Stimulated activated naive B cell treated with anti-CD40 and anti-IgM and Interleukin-4, amounts not matched to agents 10 μg/mL and 1 μg/mL and 100 μg/mL, for 72 hours (primary cell): ENCODE data around the gene FOXD2.
A peak's percentile ranks its signal among the peaks of the same experiment; 100 is the strongest.

Source experiments
- ATAC-seq, 2 donors: fragments of 150-1000 bp; cut with Tn5 transposase; replicated peaks; 2 replicates each; pipeline ENCODE4 v1.10.0; 2021; ENCODE audit warnings: moderate library complexity in 1 of 2
- DNase-seq: peaks from one replicate; pipeline ENCODE4 v3.0.0; 2021
- H3K27ac Mint-ChIP-seq: one replicate; pipeline ENCODE4 v1.8.0; 2022; ENCODE audit warnings: mild to moderate bottlenecking, mixed read lengths
- H3K27me3 Mint-ChIP-seq, 2 donors: one replicate each; pipeline ENCODE4 v1.8.0; 2022; ENCODE audit warnings: mixed read lengths in 2 of 2
- H3K36me3 Mint-ChIP-seq, 2 donors: one replicate each; pipeline ENCODE4 v1.8.0; 2022; ENCODE audit warnings: mixed read lengths in 2 of 2, mild to moderate bottlenecking in 1 of 2
- H3K4me1 Mint-ChIP-seq, 2 donors: one replicate each; pipeline ENCODE4 v1.8.0; 2022; ENCODE audit warnings: mixed read lengths in 2 of 2, mild to moderate bottlenecking in 1 of 2
- H3K4me3 Mint-ChIP-seq, 2 donors: one replicate each; pipeline ENCODE4 v1.8.0; 2022; ENCODE audit warnings: mild to moderate bottlenecking in 2 of 2, mixed read lengths in 2 of 2, moderate library complexity in 1 of 2
- H3K9me3 Mint-ChIP-seq, 2 donors: one replicate each; pipeline ENCODE4 v1.8.0; 2022; ENCODE audit warnings: mixed read lengths in 2 of 2, mild to moderate bottlenecking in 1 of 2

The FOXD2 gene

DNA sequence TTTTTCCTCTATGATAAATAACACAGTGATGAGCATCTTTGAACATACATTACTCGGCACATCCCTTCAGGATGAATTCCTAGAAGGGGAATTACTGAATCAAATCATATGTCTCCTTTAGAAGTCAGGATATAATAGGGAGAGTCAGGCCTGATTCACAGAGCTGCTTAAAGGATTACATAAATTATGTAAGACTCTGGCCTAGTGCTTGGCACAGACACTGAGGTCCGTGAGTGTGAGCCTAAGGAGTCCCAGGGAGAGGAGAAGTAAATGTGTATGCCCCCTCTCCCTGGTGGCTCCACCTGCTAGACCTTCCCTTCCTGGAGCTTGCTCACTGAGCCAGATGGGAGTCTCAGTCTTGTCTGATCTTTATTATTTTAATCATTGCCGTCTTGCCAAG, 30.4 kb upstream of the FOXD2 start:
- H3K27ac Mint-ChIP-seq: no peak overlapping the region
- DNase-seq: no peak
- H3K27me3 Mint-ChIP-seq: peaks cover 26 to 32% of the 10 kb centered on the region in 2 donors
- no peaks in the 10 kb centered on the region for H3K9me3 Mint-ChIP-seq
- ATAC-seq: no peak
- no peak overlapping the region for H3K4me3 Mint-ChIP-seq
- H3K4me1 Mint-ChIP-seq: no peaks in the 10 kb centered on the region
- no peaks in the 10 kb centered on the region for H3K36me3 Mint-ChIP-seq

- Mint-ChIP-seq H3K9me3 (no peaks in the 10 kb centered on the region), H3K27me3 (peaks cover 40 to 41% of the 10 kb centered on the region in 2 donors), H3K27ac (no peak overlapping the region), H3K4me3 (no peak overlapping the region), H3K36me3 (no peaks in the 10 kb centered on the region), H3K4me1 (no peaks in the 10 kb centered on the region)
- no peak for ATAC-seq
- DNase-seq: no peak
Measured at GRCh38 chr1:47409311-47410067, 28.4 kb upstream of the FOXD2 start.

- DNase-seq (no peak), ATAC-seq (no peak)
- H3K27me3 Mint-ChIP-seq: peaks cover 40 to 42% of the 10 kb centered on the region in 2 donors
- no peaks in the 10 kb centered on the region for H3K36me3 Mint-ChIP-seq
- H3K4me3 Mint-ChIP-seq: no peak overlapping the region
- no peaks in the 10 kb centered on the region for H3K4me1 Mint-ChIP-seq
- no peaks in the 10 kb centered on the region for H3K9me3 Mint-ChIP-seq
- no peak overlapping the region for H3K27ac Mint-ChIP-seq
Measured at GRCh38 chr1:47410068-47410455, 27.8 kb upstream of the FOXD2 start.

DNA sequence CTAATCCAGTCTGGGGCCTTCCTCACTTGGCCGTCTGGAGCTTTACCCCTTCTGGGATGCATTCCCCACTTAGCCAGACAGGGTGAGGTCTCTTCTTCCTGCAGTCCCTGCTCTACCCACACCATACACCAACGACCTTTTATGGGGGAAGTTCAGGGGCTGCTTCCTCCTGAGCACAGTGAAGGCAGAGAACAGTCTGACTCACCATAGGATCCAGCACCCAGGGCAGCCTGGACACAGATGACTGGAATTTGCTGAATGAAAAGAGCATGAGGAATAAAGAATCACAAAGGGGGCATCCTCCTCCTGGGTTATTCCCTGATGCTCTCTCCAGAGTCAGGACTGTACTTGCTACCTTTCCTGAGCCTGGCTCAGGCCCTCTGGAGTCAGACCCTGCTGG, 26.4 kb upstream of the FOXD2 start:
- Mint-ChIP-seq H3K36me3 (no peaks in the 10 kb centered on the region), H3K27ac (no peak overlapping the region), H3K27me3 (peaks cover 46 to 50% of the 10 kb centered on the region in 2 donors), H3K9me3 (no peaks in the 10 kb centered on the region), H3K4me1 (peaks cover 1% of the 10 kb centered on the region in 2 donors), H3K4me3 (no peak overlapping the region)
- ATAC-seq (peak; percentile 48 to 54), DNase-seq (no peak)

- DNase-seq (no peak), ATAC-seq (no peak)
- Mint-ChIP-seq H3K4me1 (peaks cover 4 to 7% of the 10 kb centered on the region in 2 donors), H3K4me3 (no peak overlapping the region), H3K27ac (no peak overlapping the region), H3K36me3 (peaks cover 0 to 3% of the 10 kb centered on the region in 2 donors), H3K9me3 (no peaks in the 10 kb centered on the region), H3K27me3 (peaks cover 50 to 58% of the 10 kb centered on the region in 2 donors)
Measured at GRCh38 chr1:47412437-47412836, 25.4 kb upstream of the FOXD2 start.

DNA sequence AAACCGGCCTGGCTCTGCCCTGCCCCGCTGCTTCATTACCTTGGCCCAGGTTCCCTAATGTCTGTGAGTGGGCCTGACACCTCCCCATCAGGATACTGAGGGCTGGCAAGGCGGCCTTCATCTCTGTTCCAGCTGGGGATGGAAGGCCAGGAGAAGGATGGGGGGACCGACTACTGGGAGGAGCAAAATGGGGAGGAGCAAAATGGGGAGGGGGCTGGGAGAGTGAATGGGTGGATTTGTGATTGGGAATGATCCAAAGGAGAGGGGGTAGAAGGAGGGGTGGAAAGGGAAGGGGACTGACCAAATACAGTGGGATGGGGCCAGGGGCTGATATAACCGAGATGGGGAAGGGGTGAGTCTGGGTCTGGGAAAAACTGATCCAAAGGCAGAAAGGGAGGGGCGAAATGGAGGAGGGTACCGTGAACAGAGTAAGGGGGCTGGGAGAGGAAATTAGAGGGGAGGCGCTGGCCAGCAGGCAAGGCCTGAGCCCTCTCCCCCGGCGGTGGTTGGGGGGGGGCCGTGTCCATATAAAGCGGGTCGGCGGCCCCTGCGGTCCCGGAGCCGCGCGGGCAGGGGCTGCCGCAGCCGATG, 22.0 kb upstream of the FOXD2 start, which contains the start of gene FOXE3:
Gene FOXE3 (plus strand): TSS at position 558 of the 591 bp plus-strand sequence. CDS start 31 bp downstream, at position 589.
- Mint-ChIP-seq H3K4me3 (peak within 1 kb of the TSS; percentile 59 to 73), H3K27me3 (peaks cover 60 to 65% of the 10 kb centered on the region in 2 donors), H3K36me3 (peaks cover 0 to 6% of the 10 kb centered on the region in 2 donors), H3K4me1 (peaks cover 7 to 11% of the 10 kb centered on the region in 2 donors), H3K9me3 (no peaks in the 10 kb centered on the region), H3K27ac (peak within 1 kb of the TSS; percentile 33)
- DNase-seq: no peak
- ATAC-seq: no peak

- DNase-seq (no peak), ATAC-seq (no peak)
- H3K36me3 Mint-ChIP-seq: peaks cover 0 to 6% of the 10 kb centered on the region in 2 donors
- peaks cover 63 to 67% of the 10 kb centered on the region in 2 donors for H3K27me3 Mint-ChIP-seq
- no peak overlapping the region for H3K27ac Mint-ChIP-seq
- peak overlapping the region in 1 of 2 donors; percentile 73 for H3K4me3 Mint-ChIP-seq
- H3K9me3 Mint-ChIP-seq: no peaks in the 10 kb centered on the region
- peaks cover 7 to 11% of the 10 kb centered on the region in 2 donors for H3K4me1 Mint-ChIP-seq
Measured at GRCh38 chr1:47416319-47417169, 21.3 kb upstream of the FOXD2 start.

- Mint-ChIP-seq H3K27me3 (peaks cover 64 to 68% of the 10 kb centered on the region in 2 donors), H3K36me3 (peaks cover 0 to 6% of the 10 kb centered on the region in 2 donors), H3K27ac (peak overlapping the region; percentile 88), H3K4me3 (peak overlapping the region; percentile 44 to 65), H3K9me3 (no peaks in the 10 kb centered on the region), H3K4me1 (peaks cover 7 to 11% of the 10 kb centered on the region in 2 donors)
- ATAC-seq (no peak), DNase-seq (no peak)
Measured at GRCh38 chr1:47417170-47418044, 20.4 kb upstream of the FOXD2 start.

- no peaks in the 10 kb centered on the region for H3K9me3 Mint-ChIP-seq
- peaks cover 0 to 6% of the 10 kb centered on the region in 2 donors for H3K36me3 Mint-ChIP-seq
- peaks cover 63 to 68% of the 10 kb centered on the region in 2 donors for H3K27me3 Mint-ChIP-seq
- H3K4me1 Mint-ChIP-seq: peaks cover 7 to 11% of the 10 kb centered on the region in 2 donors
- no peak overlapping the region for H3K4me3 Mint-ChIP-seq
- DNase-seq: no peak
- no peak overlapping the region for H3K27ac Mint-ChIP-seq
- ATAC-seq: no peak
Measured at GRCh38 chr1:47418122-47418521, 19.7 kb upstream of the FOXD2 start.

GRCh38 chr1:47418681-47419325, 19.0 kb upstream of the FOXD2 start:
- Mint-ChIP-seq H3K9me3 (no peaks in the 10 kb centered on the region), H3K27me3 (peaks cover 56 to 61% of the 10 kb centered on the region in 2 donors), H3K36me3 (peaks cover 0 to 6% of the 10 kb centered on the region in 2 donors), H3K4me1 (peaks cover 7 to 11% of the 10 kb centered on the region in 2 donors), H3K4me3 (no peak overlapping the region), H3K27ac (no peak overlapping the region)
- no peak for DNase-seq
- no peak for ATAC-seq

GRCh38 chr1:47420547-47420946, 17.3 kb upstream of the FOXD2 start:
- H3K4me3 Mint-ChIP-seq: no peak overlapping the region
- H3K27ac Mint-ChIP-seq: no peak overlapping the region
- no peaks in the 10 kb centered on the region for H3K9me3 Mint-ChIP-seq
- peaks cover 56 to 62% of the 10 kb centered on the region in 2 donors for H3K27me3 Mint-ChIP-seq
- no peak for DNase-seq
- peaks cover 7 to 11% of the 10 kb centered on the region in 2 donors for H3K4me1 Mint-ChIP-seq
- ATAC-seq: no peak
- H3K36me3 Mint-ChIP-seq: peaks cover 0 to 6% of the 10 kb centered on the region in 2 donors

DNA sequence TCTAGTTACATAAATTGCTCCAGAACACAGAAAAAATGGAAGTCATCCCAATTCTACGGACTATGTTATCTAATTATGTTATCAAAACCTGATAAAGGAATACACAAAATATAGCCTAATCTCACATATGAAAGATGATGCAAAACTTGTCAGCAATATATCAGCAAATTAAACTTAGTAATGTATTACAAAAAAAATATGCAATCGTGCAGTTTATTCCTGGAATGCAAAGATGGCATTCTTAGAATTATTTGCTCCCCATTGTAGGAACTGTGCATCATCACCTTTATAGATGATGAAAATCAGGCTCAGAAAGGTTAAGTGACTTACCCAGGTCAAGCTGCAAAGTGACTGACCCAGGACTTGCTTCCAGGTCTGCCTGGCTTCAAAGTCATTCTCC, 14.0 kb upstream of the FOXD2 start:
- H3K27me3 Mint-ChIP-seq: peaks cover 36 to 46% of the 10 kb centered on the region in 2 donors
- no peak overlapping the region for H3K4me3 Mint-ChIP-seq
- H3K9me3 Mint-ChIP-seq: no peaks in the 10 kb centered on the region
- ATAC-seq (no peak), DNase-seq (no peak)
- H3K27ac Mint-ChIP-seq: no peak overlapping the region
- no peaks in the 10 kb centered on the region for H3K4me1 Mint-ChIP-seq
- H3K36me3 Mint-ChIP-seq: no peaks in the 10 kb centered on the region

DNA sequence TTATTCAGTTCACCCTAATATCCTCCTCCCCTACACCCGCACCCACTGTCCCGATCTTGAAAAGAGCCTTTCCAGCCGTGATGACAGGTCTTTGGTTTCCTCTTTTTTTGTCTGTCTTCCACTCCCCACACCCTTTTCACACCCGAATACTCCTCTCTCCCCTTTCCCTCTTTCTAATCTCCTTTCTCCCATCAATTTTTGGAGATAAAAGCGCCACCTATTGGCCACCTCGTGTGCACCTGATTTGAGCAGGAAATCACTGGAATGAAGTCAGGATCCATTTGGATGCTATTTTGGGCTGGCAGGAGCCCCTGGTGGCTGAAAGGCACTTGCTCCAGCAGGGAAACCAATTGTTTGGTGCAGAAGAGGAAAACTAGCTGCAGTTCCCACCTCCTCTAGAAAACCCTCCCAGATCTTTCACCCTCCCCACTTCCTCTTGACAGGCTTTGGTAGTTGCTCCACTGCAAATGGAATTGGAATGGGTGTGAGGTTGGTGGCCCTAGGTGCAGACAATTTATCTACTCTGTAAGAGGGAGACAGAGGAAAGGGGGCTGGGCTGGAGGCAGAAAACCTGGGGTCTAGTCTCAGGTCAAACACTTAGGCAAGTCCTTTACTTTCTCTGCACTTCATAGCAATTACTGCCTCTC, 13.4 kb upstream of the FOXD2 start:
- no peak for ATAC-seq
- Mint-ChIP-seq H3K4me1 (no peaks in the 10 kb centered on the region), H3K27me3 (peaks cover 31 to 46% of the 10 kb centered on the region in 2 donors), H3K36me3 (no peaks in the 10 kb centered on the region), H3K27ac (no peak overlapping the region), H3K9me3 (no peaks in the 10 kb centered on the region), H3K4me3 (no peak overlapping the region)
- DNase-seq: no peak
